CD4-positive, alpha-beta memory T cell (primary cell): ENCODE results near the gene HDAC4. TPM values are rescaled to one million over a fixed set of nuclear protein-coding genes. Genes with fewer than 3 reads are reported as not detected.

ENCODE experiments used
- CTCF ChIA-PET: fragments of 350-600 bp; sonication (Branson Sonifier 250); formaldehyde crosslinking; loops from one replicate; lab custom pipeline; 2021; ENCODE audit warnings: inconsistent platforms; ENCODE audit not compliant: partially characterized antibody; lab: Charles Lee
- POLR2A ChIA-PET: fragments of 350-600 bp; sonication (Branson Sonifier 250); formaldehyde crosslinking; loops from one replicate; lab custom pipeline; 2021; ENCODE audit not compliant: partially characterized antibody; lab: Charles Lee
- DNase-seq, 5 donors: peaks; one replicate each; pipeline versions ENCODE4 v3.0.0 to v3.0.0-alpha.2; 2020 to 2022; ENCODE audit warnings: mixed read lengths in 1 of 5
- H3K27ac ChIP-seq: one replicate; pipeline ENCODE4 v1.7.0; 2013; ENCODE audit warnings: low read depth, low read length
- H3K27me3 ChIP-seq: 2 replicates; pipeline ENCODE4 v1.7.0; 2013; ENCODE audit warnings: mild to moderate bottlenecking, low read length, moderate library complexity; ENCODE audit not compliant: insufficient read depth
- H3K36me3 ChIP-seq: 2 replicates; pipeline ENCODE4 v1.7.0; 2013; ENCODE audit warnings: mild to moderate bottlenecking, low read length, moderate library complexity; ENCODE audit not compliant: insufficient read depth
- H3K4me1 ChIP-seq: 2 replicates; pipeline ENCODE4 v1.7.0; 2013; ENCODE audit warnings: mild to moderate bottlenecking, low read length, moderate library complexity; ENCODE audit not compliant: insufficient read depth
- H3K4me3 ChIP-seq, 2 donors: one replicate each; pipeline ENCODE4 v1.7.0; 2013; ENCODE audit warnings: low read length in 2 of 2, mild to moderate bottlenecking in 1 of 2
- H3K9me3 ChIP-seq, 2 donors: one replicate each; pipeline ENCODE4 v1.7.0; 2013; ENCODE audit warnings: low read length in 2 of 2, control low read depth in 1 of 2; ENCODE audit not compliant: control insufficient read depth in 1 of 2
- H3K27ac Mint-ChIP-seq, 7 donors: one replicate each; pipeline ENCODE4 v1.8.0; 2020 to 2021; ENCODE audit warnings: mixed read lengths in 7 of 7, mild to moderate bottlenecking in 6 of 7, inconsistent platforms in 3 of 7, moderate library complexity in 3 of 7
- H3K27me3 Mint-ChIP-seq, 2 donors: one replicate each; pipeline ENCODE4 v1.8.0; 2020 to 2021; ENCODE audit warnings: mixed read lengths in 2 of 2
- H3K36me3 Mint-ChIP-seq, 2 donors: one replicate each; pipeline ENCODE4 v1.8.0; 2020 to 2021; ENCODE audit warnings: mixed read lengths in 2 of 2, inconsistent platforms in 1 of 2, mild to moderate bottlenecking in 1 of 2
- H3K4me1 Mint-ChIP-seq, 4 donors: one replicate each; pipeline ENCODE4 v1.8.0; 2020 to 2021; ENCODE audit warnings: mixed read lengths in 4 of 4, mild to moderate bottlenecking in 1 of 4
- H3K4me3 Mint-ChIP-seq, 8 donors: one replicate each; pipeline ENCODE4 v1.8.0; 2020 to 2021; ENCODE audit warnings: mixed read lengths in 8 of 8, mild to moderate bottlenecking in 7 of 8, moderate library complexity in 6 of 8, inconsistent platforms in 3 of 8
- H3K9me3 Mint-ChIP-seq, 8 donors: one replicate each; pipeline ENCODE4 v1.8.0; 2020 to 2021; ENCODE audit warnings: mixed read lengths in 8 of 8, mild to moderate bottlenecking in 5 of 8, inconsistent platforms in 3 of 8, moderate library complexity in 1 of 8
- intact Hi-C: fragments of 100-400 bp; cut with micrococcal nuclease; formaldehyde crosslinking; loops from one replicate; pipeline ENCODE4 v1.15.1; 2023
- polyA plus RNA-seq, 2 donors: library from polyadenylated mRNA; unstranded; fragments of 300-500 nt; fragmentation: Illumina TruSeq; gene quantifications; one replicate each; pipeline ENCODE4 v1.2.3, GENCODE V29; 2021
- total RNA-seq, 2 experiments: library from RNA; stranded (reverse); gene quantifications; one replicate each; pipeline ENCODE4 v1.2.3, GENCODE V29; 2021

HDAC4 gene
- total and polyA plus RNA-seq, 4 experiments from 2014 or later, result 1.4 to 59.7 (median 30.4) TPM

- intact Hi-C loops, result loop anchor here (1.0 kb wide), 1 partner anchor 12 kb away; no protein-coding TSS in a partner anchor
- Mint-ChIP-seq H3K27ac (peak overlapping the region in 2 of 7 donors; percentile 15 to 62), H3K27me3 (no peaks in the 10 kb centered on the region), H3K4me1 (peaks cover 0 to 9% (median 0%) of the 10 kb centered on the region in 4 donors), H3K9me3 (no peaks in the 10 kb centered on the region), H3K4me3 (no peak overlapping the region), H3K36me3 (peaks cover 31 to 34% of the 10 kb centered on the region in 2 donors)
- no peaks in the 10 kb centered on the region for H3K9me3 ChIP-seq
- ChIA-PET POLR2A (no interaction called here), CTCF (no interaction called here)
- H3K27me3 ChIP-seq, result no peaks in the 10 kb centered on the region
- DNase-seq, result no peak
- H3K4me3 ChIP-seq, result no peak overlapping the region
- H3K4me1 ChIP-seq, result peaks cover 7% of the 10 kb centered on the region
- no peaks in the 10 kb centered on the region for H3K36me3 ChIP-seq
- no peak overlapping the region for H3K27ac ChIP-seq
These were observed 52.0 kb downstream of the HDAC4 start for GRCh38 chr2:239348563-239349452.

- CTCF ChIA-PET, result no interaction called here
These were observed 54.1 kb downstream of the HDAC4 start for GRCh38 chr2:239346676-239347075.

GRCh38 chr2:239345251-239345650, 55.6 kb downstream of the HDAC4 start:
- intact Hi-C loops, result no loop called here
- Histone ChIP-seq H3K27me3 (no peaks in the 10 kb centered on the region), H3K9me3 (no peaks in the 10 kb centered on the region), H3K4me1 (peaks cover 10% of the 10 kb centered on the region), H3K4me3 (no peak overlapping the region), H3K27ac (no peak overlapping the region), H3K36me3 (no peaks in the 10 kb centered on the region)
- H3K9me3 Mint-ChIP-seq, result no peaks in the 10 kb centered on the region
- no peak overlapping the region for H3K27ac Mint-ChIP-seq
- H3K4me1 Mint-ChIP-seq, result peaks cover 5 to 17% (median 6%) of the 10 kb centered on the region in 4 donors
- ChIA-PET POLR2A (no interaction called here), CTCF (no interaction called here)
- no peak for DNase-seq
- no peaks in the 10 kb centered on the region for H3K27me3 Mint-ChIP-seq
- no peak overlapping the region for H3K4me3 Mint-ChIP-seq
- H3K36me3 Mint-ChIP-seq, result peaks cover 16 to 20% of the 10 kb centered on the region in 2 donors

More at GRCh38 chr2:239346676-239347075, 54.1 kb downstream of the HDAC4 start:
- Histone ChIP-seq H3K4me1 (peaks cover 7% of the 10 kb centered on the region), H3K27ac (no peak overlapping the region), H3K4me3 (no peak overlapping the region), H3K36me3 (no peaks in the 10 kb centered on the region), H3K9me3 (no peaks in the 10 kb centered on the region), H3K27me3 (no peaks in the 10 kb centered on the region)
- POLR2A ChIA-PET, result interaction anchor here (0.6 kb wide), 1 partner anchor 78 kb away, joined by 4 read pairs; no protein-coding TSS in a partner anchor
- Mint-ChIP-seq H3K4me3 (no peak overlapping the region), H3K27ac (no peak overlapping the region), H3K36me3 (peaks cover 28 to 30% of the 10 kb centered on the region in 2 donors), H3K9me3 (no peaks in the 10 kb centered on the region), H3K4me1 (peaks cover 0 to 6% (median under 1%) of the 10 kb centered on the region in 4 donors), H3K27me3 (no peaks in the 10 kb centered on the region)
- DNase-seq, result no peak
- intact Hi-C loops, result no loop called here

- H3K27ac Mint-ChIP-seq, result peak overlapping the region in 1 of 7 donors; percentile 40
- Histone ChIP-seq H3K4me3 (no peak overlapping the region), H3K4me1 (peaks cover 14% of the 10 kb centered on the region), H3K27me3 (no peaks in the 10 kb centered on the region), H3K36me3 (no peaks in the 10 kb centered on the region), H3K27ac (no peak overlapping the region), H3K9me3 (no peaks in the 10 kb centered on the region)
- H3K27me3 Mint-ChIP-seq, result no peaks in the 10 kb centered on the region
- peaks cover 16 to 20% of the 10 kb centered on the region in 2 donors for H3K36me3 Mint-ChIP-seq
- ChIA-PET POLR2A (no interaction called here), CTCF (interaction anchor here (1.1 kb wide), 1 partner anchor 78 kb away, joined by 3 read pairs; no protein-coding TSS in a partner anchor)
- peaks cover 9 to 22% (median 10%) of the 10 kb centered on the region in 4 donors for H3K4me1 Mint-ChIP-seq
- no peak for DNase-seq
- H3K4me3 Mint-ChIP-seq, result no peak overlapping the region
- intact Hi-C loops, result no loop called here
- H3K9me3 Mint-ChIP-seq, result no peaks in the 10 kb centered on the region
These were observed 56.0 kb downstream of the HDAC4 start for GRCh38 chr2:239344857-239345216.

- CTCF ChIA-PET, result interaction anchor here (1.1 kb wide), 1 partner anchor 77 kb away, joined by 3 read pairs; no protein-coding TSS in a partner anchor
- POLR2A ChIA-PET, result no interaction called here
These were observed 56.6 kb downstream of the HDAC4 start for GRCh38 chr2:239343946-239344856.

GRCh38 chr2:239343460-239343859, 57.4 kb downstream of the HDAC4 start:
- Histone ChIP-seq H3K36me3 (no peaks in the 10 kb centered on the region), H3K27me3 (no peaks in the 10 kb centered on the region), H3K4me1 (peaks cover 27% of the 10 kb centered on the region), H3K4me3 (no peak overlapping the region), H3K27ac (no peak overlapping the region), H3K9me3 (no peaks in the 10 kb centered on the region)
- Mint-ChIP-seq H3K36me3 (peaks cover 8 to 13% of the 10 kb centered on the region in 2 donors), H3K4me1 (peaks cover 14 to 34% (median 20%) of the 10 kb centered on the region in 4 donors), H3K9me3 (no peaks in the 10 kb centered on the region), H3K27ac (no peak overlapping the region), H3K27me3 (no peaks in the 10 kb centered on the region), H3K4me3 (no peak overlapping the region)
- intact Hi-C loops, result no loop called here
- CTCF ChIA-PET, result interaction anchor here (1.1 kb wide), 1 partner anchor 76 kb away, joined by 3 read pairs; no protein-coding TSS in a partner anchor
- POLR2A ChIA-PET, result no interaction called here
- DNase-seq, result no peak

More at GRCh38 chr2:239343946-239344856, 56.6 kb downstream of the HDAC4 start:
- Mint-ChIP-seq H3K36me3 (peaks cover 10 to 15% of the 10 kb centered on the region in 2 donors), H3K4me3 (no peak overlapping the region), H3K27me3 (no peaks in the 10 kb centered on the region), H3K27ac (peak overlapping the region in 2 of 7 donors; percentile 28 to 48), H3K9me3 (no peaks in the 10 kb centered on the region), H3K4me1 (peaks cover 14 to 28% (median 17%) of the 10 kb centered on the region in 4 donors)
- Histone ChIP-seq H3K27ac (no peak overlapping the region), H3K27me3 (no peaks in the 10 kb centered on the region), H3K36me3 (no peaks in the 10 kb centered on the region), H3K4me3 (no peak overlapping the region), H3K9me3 (no peaks in the 10 kb centered on the region), H3K4me1 (peaks cover 20% of the 10 kb centered on the region)
- DNase-seq, result no peak
- intact Hi-C loops, result no loop called here
